Measurements from ENCODE around the gene LRRC56.
A peak's percentile ranks its signal among the peaks of the same experiment; 100 is the strongest.

Gene LRRC56

GRCh38 chr11:539971-540481, 2.7 kb downstream of the LRRC56 start:
- DNase-seq (ENCODE audit: low read depth) = no peak

- no peak for DNase-seq (ENCODE audit: low read depth)
Measured at GRCh38 chr11:540583-541432, 3.5 kb downstream of the LRRC56 start.

GRCh38 chr11:541433-541885, 4.1 kb downstream of the LRRC56 start:
- no peak for DNase-seq (ENCODE audit: low read depth)

- no peak for DNase-seq (ENCODE audit: low read depth)
Measured at GRCh38 chr11:544817-545166, 7.5 kb downstream of the LRRC56 start.

- DNase-seq (ENCODE audit: low read depth) = no peak
Measured at GRCh38 chr11:545171-545570, 7.8 kb downstream of the LRRC56 start.

GRCh38 chr11:548700-549603, 11.6 kb downstream of the LRRC56 start:
- peak; percentile 34 for DNase-seq (ENCODE audit: low read depth)

- DNase-seq (ENCODE audit: low read depth) = no peak
Measured at GRCh38 chr11:550021-550745, 12.9 kb downstream of the LRRC56 start.

GRCh38 chr11:550746-551085, 13.4 kb downstream of the LRRC56 start:
- DNase-seq (ENCODE audit: low read depth) = no peak

- DNase-seq (ENCODE audit: low read depth) = no peak
Measured at GRCh38 chr11:551131-551530, 13.8 kb downstream of the LRRC56 start.

GRCh38 chr11:551596-551995, 14.3 kb downstream of the LRRC56 start:
- DNase-seq (ENCODE audit: low read depth) = no peak

GRCh38 chr11:553083-553987, 16.0 kb downstream of the LRRC56 start:
- DNase-seq (ENCODE audit: low read depth) = no peak

GRCh38 chr11:553988-554340, 16.6 kb downstream of the LRRC56 start:
- no peak for DNase-seq (ENCODE audit: low read depth)

- peak; percentile 68 for DNase-seq (ENCODE audit: low read depth)
Measured at GRCh38 chr11:554428-555226, 17.3 kb downstream of the LRRC56 start.

- no peak for DNase-seq (ENCODE audit: low read depth)
Measured at GRCh38 chr11:555227-555779, 18.0 kb downstream of the LRRC56 start.

- peak; percentile 37 for DNase-seq (ENCODE audit: low read depth)
Measured at GRCh38 chr11:555780-556661, 18.7 kb downstream of the LRRC56 start.

- no peak for DNase-seq (ENCODE audit: low read depth)
Measured at GRCh38 chr11:556662-557256, 19.4 kb downstream of the LRRC56 start.

- DNase-seq (ENCODE audit: low read depth) = no peak
Measured at GRCh38 chr11:557328-558132, 20.2 kb downstream of the LRRC56 start.

GRCh38 chr11:558503-558902, 21.2 kb downstream of the LRRC56 start:
- DNase-seq (ENCODE audit: low read depth) = no peak
